DOHH2 (cell line): Measurements from ENCODE around the gene DAPK2.

Source experiments
- EZH2phosphoT487 ChIP-seq: fragments of 200-600 bp; sonication (generic); IDR thresholded peaks from 2 replicates; pipeline ENCODE4 v1.6.1; 2017; ENCODE audit warnings: borderline replicate concordance, mild to moderate bottlenecking, antibody characterized with exemption, low read length, moderate library complexity, mixed read lengths
- TF ChIP-seq, protein P1 (sequence below): fragments of 200-600 bp; sonication (generic); IDR thresholded peaks from one replicate; pipeline ENCODE4 v1.5.1; 2014; ENCODE audit warnings: antibody characterized with exemption, mild to moderate bottlenecking, low read depth, low read length; ENCODE audit not compliant: poor library complexity, severe bottlenecking

DNA sequence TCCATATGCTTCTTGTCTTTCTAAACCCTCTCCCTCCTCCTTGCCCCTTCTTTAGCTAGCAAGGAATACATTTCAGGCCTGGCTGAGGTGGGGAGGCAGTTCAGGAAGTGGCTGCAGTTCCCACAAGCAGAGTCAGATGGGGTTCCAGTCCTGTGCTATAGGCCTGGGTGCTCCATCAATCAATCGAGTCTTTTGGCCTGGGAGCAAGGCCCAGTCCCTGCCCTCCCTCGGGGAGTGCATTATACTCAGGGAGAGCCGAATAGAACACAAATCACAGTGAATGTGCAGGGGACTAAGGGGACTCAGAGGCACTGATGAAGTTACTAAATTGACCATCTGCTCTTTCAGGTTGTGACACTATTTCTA, 154.5 kb downstream of the DAPK2 start:
- TF ChIP-seq EZH2phosphoT487: no peak
- TF ChIP-seq, protein P1, sequence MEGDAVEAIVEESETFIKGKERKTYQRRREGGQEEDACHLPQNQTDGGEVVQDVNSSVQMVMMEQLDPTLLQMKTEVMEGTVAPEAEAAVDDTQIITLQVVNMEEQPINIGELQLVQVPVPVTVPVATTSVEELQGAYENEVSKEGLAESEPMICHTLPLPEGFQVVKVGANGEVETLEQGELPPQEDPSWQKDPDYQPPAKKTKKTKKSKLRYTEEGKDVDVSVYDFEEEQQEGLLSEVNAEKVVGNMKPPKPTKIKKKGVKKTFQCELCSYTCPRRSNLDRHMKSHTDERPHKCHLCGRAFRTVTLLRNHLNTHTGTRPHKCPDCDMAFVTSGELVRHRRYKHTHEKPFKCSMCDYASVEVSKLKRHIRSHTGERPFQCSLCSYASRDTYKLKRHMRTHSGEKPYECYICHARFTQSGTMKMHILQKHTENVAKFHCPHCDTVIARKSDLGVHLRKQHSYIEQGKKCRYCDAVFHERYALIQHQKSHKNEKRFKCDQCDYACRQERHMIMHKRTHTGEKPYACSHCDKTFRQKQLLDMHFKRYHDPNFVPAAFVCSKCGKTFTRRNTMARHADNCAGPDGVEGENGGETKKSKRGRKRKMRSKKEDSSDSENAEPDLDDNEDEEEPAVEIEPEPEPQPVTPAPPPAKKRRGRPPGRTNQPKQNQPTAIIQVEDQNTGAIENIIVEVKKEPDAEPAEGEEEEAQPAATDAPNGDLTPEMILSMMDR: no peak
